ENCODE results near the gene ZMYND8. TPM values are rescaled to one million over a fixed set of nuclear protein-coding genes. Genes with fewer than 3 reads are reported as not detected.
A peak's percentile ranks its signal among the peaks of the same experiment; 100 is the strongest.

Gene ZMYND8
- polyA plus RNA-seq, 5 donors = 32.3 to 50.4 (median 43.4) TPM

DNA sequence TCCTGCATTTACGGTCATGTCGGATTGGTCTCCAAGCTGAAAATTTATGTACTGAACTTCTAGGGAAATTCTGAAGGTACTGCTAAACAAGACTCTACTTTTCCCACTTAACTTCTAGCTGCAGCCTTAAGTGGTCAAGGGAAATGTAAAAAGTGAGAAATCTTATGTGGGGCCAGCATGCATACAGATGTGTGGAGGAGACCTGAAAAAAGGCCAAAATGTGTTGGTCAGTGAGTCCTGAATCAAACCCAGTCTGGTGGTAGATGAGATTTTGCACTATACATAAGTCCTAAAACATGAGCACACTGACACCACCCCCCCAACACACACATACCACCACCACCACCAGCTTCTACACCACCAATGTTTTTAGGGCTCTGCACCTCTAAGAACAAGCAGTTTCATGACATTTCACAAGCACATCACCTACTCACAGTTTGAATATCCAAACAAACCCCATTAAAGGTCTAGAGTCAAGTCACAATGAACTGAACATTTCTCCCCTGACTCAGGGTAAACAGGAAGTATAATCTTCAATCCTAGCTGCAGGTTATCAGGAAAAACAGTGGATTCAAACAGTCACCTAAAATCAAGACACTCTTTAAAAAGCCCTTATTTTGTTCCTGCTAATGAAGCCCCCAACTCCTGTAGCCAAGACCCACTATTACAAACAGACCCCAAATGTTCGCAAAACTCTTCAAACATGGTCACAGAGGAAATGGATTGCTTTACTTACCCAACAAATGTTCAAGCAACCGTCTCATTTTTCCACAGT lies 1.6 kb downstream of the ZMYND8 start:
- DNase-seq = no peak

DNA sequence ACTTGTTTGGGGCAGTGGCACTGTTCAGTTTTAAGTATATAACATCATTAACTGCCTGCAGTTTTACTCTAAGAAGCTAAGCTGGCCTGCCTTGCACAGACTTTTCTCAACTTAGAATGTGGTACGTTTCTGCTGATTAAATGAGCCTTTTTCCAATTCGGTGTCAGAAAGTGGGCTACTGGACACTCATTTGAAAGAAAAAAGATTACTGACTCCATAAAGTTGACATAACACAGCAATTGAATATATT lies 2.1 kb downstream of the ZMYND8 start:
- DNase-seq = no peak

DNA sequence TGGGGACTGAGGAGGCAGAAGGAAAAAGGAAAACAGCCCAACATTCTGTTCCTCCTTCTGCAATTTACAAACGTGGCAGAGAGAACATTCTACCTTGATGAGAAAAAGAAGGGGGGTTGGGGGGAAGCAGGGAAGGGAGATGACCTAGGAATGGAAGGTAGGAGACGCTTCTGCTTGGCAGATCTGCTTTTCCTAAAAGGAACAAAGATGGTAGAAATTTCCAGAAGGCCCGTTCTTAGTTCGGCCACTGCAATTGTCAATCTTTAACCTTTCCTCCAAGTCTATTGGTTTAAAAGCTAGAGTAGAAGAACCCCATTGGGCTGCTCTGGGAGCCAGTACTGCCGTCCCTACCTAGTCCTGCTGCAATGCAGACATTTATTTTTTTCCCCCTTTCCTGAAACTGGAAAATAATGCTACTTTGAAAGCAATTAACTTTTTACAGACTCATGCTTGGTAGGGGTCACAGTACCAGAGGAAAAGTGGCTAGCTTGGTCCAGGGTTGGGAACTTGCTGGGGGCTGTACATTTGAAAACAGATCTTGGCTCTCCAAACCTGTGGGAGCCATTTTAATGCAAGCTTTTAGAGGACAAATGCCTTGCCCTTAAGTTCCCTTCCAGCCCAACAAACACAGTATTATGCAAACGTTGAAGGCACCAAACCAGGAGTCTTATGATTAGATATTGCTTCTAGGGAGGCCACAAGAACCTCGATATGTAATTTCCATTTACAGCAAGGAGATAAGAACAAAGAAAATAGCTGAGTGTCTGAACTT lies 2.6 kb downstream of the ZMYND8 start:
- no peak for DNase-seq

DNA sequence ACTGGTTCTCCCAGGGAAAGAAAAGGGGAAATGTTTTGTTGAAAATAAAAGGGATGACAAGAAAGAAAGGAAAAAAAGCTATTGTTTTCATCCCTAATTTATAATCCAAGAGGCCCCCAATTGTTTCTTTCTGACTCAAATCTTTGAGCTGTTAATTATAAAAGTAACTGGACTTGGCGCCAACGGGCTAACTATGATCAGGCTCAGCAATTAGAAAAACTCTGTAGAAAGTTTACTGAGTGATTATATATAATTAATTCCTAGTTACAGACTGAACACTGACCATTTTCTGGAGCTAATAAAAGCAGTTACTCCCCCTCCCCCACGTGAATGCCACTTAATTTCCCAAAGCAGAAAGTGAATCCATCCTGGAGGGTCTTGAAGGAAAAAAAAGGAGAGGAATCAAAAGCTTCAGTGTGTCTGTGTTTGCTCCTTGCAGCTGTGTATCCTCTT lies 3.2 kb downstream of the ZMYND8 start:
- no peak for DNase-seq

DNA sequence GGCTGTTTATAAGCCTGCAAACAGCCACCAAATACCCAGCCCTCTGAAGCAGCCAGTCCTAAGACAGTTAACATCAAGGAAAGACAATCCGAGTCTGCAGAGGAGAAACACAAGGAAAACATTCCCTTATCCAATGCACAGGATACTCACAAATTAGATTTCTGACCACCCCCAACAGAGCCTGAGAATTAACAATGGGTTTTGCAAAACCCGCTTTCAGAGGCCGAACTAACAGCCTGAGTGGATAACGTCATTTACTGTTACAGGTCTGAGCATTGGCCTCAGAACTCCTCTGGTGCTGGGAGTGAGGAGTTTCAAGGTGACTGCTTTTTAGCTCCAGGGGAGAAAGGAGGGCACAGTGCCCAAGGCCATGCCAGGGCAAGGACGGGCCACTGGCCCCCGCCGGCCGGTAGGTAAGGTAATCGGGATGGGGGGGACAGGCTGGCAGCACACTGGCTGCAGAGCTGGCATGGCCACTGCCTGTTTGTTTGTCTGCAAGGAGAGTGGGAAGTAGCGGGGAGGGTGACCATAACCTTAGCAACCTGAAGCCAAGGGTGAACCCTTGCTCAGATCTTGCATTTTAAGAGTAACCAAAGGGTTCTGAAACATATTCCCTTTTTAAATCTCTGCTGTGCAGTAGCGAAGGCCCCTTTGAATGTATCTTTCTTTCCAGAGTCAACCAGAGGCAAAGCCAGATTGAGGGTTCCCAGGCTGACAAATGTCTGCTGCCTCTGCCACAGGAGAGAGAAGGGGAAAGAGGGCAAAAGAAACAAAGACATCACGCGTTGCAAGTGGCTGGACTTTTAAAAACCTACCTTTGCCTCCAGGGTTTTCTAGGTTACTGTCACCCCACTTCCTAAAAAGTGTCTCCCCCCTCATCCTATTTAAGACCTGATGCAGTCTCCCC lies 3.9 kb downstream of the ZMYND8 start:
- DNase-seq = no peak

DNA sequence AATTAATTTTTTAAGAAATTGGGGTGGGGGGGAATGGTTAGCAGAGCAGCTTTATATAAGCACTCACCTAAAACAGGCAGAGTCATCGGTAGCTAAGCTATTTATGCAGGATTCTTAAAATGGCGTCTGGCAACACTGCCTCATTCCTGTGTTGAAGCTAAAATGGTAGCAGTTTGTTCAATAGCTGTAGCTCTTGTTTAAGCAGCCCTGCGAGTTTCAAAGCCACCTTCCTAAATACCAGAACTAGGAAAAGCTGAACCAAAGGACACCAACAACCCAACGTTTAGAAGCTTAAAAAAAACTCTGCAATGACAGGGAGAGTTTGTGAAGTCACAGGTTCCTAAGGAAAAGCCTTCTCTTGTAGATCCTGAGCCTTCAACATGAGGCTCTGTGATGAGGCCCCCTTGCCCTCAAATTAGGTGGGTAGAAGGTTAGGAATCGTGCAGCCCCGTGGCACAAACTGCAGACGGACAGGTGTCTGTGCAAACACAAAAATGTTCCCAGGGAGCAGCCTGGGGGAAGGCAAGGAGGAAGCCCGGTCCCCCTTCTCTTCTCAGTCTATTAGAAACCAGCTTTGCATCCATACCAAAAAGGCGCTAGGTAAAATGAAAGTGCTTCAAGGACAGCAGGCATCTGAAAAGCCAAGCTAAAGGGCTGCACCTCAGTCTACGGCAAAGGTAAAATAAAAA lies 4.7 kb downstream of the ZMYND8 start:
- DNase-seq = no peak

DNA sequence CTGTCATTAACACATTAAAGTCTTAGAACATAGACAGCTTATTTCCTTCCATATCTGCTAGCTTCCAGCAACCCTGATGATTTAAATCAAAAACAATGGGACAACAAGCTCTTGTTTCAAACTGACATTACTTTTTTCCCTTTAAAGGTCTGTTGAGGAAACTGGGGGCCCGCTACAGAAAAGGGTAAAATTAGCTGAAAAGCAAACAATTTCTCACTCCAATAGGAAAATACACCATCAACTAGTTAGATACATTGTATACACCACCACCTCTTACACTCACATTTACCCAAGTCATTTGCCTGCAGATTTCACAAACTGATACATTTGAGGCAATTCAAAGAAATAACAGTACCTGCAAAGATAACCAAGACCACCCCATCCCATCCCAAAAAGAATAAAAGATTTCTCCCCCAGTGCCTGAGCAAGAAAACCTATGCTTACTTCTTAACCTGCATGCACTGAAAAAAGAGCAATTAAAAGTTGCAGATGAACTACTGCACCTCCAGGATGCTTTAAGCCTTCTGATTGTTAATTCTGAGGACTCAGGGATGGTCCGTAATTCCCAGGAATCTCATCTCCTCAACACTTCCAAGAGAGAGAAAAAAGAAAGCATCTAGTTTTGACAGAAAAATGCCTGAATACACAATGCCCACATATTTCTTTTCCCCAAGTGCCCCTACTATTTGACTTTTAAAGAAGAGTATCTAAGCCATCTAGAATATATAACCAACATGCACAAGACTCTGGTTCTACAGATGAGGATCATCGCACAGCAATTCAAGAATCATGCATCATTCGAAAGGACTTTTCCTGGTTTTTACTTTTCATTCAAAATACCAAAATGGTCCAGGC lies 5.6 kb downstream of the ZMYND8 start:
- no peak for DNase-seq

DNA sequence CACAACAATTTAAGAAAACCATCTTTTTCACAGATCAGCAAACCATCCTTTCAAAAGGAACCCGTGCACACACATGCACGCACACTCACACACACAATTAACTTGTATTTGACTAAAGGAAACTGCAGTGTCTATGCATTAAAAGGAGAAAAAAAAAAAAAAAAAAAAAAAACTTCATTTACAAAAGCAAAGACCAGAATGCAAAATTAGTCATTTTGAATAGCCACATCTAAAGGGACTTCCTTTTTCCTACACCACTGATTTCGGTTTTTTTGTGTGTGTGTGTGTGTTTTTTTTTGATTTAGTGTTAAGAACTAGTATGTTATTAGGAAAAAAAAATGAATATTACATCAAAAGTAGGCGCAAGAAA lies 6.3 kb downstream of the ZMYND8 start:
- no peak for DNase-seq

DNA sequence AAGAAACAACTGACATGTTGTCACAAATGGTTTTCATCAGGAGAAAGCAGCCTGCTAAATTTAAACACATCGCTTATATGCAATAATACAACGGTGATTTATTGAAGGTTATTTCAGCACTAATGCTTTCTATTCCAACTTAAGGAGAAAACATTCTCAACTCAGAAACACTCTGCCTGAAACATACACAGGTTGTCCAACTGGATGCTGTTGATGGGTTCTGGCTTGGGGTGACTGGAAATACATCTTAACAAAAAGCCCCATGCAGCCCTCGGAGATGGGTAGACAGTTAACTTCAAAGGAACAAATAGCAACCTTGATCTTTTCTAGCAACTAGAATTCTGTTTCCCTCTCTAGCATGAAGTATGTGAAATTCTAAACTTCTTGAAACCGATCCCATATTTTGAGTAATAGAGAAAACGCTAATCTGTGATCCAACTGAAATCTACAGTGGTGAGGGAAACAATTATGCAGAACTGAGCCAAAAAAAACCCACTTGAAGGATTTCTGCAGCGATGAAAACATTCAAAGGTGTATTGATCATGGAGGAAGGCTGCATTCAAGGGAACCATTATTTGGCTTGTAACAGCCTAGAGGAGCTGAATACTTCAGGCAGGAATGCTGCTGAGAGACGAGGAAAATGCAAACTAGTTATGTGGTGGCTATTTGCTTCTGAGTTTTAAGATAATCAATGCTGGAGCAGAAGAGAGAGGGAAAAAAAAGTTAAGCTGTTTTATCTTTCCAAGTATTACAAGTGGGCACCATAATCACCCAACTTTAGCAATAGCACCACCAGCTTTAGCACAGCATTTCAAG lies 6.9 kb downstream of the ZMYND8 start:
- peak in 1 of 2 donors; percentile 42 for DNase-seq

DNA sequence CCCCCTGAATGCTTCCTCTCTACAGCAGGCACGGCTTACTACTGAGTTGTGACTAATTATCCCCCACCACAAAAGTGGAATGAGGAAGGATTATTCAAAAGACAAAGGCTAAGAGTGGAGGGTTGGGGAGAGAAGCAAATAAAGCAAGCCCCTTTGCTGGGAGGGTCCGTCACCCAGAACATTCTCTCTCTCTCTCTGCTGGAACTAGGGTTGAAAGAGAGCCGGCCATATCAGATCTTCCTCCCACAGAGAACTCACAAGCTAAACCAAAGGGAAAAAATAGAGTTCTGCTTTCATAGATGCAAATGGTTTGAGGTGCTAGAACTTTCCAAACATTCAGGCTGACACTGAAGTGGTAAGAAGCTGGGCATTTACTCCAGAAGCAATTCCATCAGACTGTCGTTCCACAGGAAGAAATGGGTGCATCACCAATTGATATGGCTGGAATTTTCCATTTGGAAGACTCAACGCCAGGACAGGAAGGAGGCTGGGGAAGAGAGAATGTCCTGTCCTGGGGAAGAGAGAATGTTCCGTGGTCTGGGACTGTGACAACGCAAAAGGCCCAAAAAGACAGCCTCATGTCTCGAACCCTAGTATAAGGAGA lies 7.9 kb downstream of the ZMYND8 start:
- DNase-seq = no peak

DNA sequence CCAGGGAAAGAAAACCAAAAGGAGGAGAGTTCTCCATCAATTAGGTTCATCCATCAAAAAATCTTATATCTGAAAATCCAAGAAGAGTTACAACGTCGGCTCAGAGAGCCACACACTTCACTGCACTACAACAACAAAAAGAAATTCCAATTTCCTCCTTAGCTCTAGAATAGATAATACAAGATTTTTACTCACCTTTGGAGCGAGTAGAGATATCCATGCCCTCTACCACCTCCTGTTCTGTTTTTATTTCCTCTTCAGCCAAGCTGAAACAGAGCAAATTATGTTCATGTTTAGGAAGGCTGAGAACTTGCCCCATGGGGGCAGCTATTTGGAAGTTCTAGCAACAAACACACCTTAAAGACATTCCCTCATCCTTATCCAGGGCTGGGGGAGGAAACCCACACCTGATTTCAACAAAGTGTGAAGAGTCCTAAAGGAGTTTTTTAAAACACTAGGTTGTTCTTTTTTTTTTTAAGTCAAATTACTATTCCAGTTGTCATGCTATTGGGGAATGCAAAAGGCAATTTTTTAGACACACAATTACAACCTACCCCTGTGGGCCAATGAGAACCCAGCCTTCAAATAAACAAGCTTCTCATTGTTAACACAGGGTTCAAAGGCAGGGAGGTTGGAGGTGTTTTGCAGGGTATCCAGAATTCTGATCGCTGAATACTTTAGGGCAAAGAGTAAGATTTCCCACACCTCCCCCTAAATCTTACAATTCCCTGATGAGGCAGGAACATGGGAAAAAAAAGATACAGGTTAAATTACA lies 8.7 kb downstream of the ZMYND8 start:
- DNase-seq = no peak

DNA sequence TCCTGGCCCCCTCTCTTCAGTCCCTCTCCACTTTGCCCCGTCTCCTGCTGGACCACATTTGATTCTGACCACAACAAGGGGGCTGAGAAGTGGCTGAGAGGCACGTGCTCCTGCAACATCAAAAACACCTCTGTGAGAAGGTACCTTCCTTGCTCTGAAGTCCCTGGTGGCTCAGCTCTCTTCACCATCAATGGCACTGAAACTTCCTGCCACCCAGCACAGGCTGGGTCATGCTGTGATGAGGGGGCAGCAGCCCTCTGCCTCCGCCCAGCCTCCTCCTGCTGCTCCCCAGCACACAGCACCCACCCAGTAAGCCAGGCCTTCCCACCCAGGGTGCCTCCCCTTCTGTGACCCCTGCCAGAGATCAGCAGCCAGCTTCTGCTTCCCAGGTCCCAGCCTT lies 10.3 kb downstream of the ZMYND8 start:
- DNase-seq = no peak

DNA sequence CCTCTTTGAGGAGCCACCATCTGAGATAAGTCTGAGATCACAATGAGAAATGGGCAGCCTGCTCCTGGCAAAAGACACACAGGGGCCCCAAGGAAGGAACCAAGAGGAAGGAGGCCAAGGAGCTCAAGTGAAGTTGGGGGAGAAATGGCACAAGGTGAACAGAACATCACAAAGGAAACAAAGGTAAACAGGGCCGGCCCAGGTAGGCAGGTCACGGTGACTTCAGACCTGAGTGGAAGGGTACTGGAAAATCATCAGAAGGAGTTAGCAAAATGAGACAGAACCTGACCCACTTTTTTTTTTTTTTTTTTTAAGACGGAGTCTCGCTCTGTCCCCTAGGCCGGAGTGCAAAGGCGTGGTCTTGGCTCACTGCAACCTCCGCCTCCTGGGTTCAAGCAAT lies 11.3 kb downstream of the ZMYND8 start:
- no peak for DNase-seq

DNA sequence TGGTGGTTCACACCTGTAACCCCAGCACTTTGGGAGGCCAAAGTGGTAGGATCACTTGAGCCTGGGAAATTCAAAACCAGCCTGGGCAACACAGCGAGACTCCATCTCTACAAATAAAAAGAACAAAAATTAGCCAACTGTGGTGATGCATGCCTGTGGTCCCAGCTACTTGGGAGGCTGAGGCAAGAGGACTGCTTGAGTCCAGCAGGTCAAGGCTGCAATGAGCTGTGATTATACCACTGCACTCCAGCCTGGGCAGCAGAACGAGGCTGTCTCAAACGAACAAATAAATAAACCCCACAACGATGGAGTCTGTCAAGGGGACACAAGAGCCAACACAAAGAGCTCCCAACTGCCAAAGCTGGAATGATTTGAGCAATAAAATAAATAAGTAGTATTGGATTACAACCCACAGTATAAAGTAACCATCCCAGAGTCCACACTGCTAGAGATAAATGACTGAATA lies 13.5 kb downstream of the ZMYND8 start:
- no peak for DNase-seq

DNA sequence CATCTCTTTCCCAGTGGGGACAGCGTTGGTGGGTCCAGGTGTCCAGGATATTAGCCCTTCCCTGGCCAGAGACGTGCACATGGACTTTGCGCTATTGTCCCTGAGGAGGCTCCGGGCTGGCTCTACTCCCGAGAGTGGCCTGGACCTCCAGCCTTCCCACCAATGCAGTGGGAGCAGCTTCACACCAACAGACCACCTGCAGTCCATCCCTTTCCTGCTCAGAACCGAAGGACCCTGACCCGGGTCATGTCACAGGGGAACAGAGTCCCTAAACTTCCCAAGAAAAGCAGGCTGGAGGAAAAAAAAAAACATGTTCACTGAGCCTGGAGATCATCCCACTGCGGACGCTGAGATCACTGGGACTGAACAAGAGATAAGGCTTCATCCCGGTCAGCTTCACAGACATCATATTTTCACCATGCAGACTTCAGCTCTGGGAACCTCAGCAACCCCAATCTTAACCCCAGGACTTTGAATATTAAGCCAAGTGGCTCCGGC lies 18.3 kb downstream of the ZMYND8 start:
- DNase-seq = no peak

DNA sequence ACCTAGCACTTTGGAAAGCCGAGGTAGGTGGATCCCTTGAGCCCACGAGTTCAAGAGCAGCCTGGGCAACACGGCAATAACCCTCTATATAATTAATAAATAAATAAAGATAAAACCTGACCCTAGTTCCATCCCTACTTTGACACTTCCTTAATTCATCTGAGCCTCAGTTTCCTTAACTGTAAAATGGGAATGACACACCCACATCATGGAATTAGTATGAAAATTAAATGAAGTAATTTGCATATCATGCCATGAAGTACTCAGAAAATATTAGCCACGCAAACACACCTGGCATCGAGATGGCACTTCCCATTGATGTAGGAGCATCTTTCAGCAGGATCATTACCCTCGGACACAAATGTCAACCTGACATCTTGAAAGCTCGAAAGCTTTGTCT lies 19.1 kb downstream of the ZMYND8 start:
- DNase-seq = no peak

DNA sequence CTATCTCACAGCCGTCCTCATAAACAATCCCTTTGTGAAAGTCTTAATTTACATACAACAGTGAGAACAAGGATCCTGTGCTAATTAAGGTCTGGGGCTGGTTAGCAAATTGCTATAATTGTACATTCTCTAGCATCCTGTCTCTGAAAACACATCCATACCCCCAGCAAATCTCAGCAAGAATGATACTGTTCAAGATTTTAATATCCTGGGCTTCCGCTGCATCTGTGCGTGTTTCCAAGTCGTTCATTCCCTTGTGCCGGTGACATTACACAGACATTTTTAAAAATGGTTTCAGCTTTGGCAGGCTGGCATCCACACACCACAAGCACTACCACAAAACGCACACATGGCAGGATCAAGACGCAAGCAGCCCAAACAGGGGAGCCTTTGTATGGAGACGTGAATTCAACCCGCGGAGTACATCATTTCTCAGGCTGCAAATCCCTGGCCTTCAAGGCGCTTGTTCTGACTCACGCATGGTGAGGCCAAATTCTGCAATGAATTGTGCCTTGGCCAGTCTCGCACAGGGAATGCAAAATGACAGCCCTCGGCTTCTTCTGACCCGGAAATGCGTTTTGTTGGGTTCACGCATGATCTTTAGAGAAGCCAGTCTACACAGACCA lies 20.3 kb downstream of the ZMYND8 start:
- DNase-seq = no peak
